HG03045 (cell line): ENCODE results near the gene CDH8.

Experiments used
- ATAC-seq: cut with Tn5 transposase; IDR thresholded peaks from one replicate; pipeline ENCODE4 v1.9.1; 2021; ENCODE audit warnings: mild to moderate bottlenecking, moderate library complexity; ENCODE audit not compliant: unreplicated experiment

CDH8 gene, protein sequence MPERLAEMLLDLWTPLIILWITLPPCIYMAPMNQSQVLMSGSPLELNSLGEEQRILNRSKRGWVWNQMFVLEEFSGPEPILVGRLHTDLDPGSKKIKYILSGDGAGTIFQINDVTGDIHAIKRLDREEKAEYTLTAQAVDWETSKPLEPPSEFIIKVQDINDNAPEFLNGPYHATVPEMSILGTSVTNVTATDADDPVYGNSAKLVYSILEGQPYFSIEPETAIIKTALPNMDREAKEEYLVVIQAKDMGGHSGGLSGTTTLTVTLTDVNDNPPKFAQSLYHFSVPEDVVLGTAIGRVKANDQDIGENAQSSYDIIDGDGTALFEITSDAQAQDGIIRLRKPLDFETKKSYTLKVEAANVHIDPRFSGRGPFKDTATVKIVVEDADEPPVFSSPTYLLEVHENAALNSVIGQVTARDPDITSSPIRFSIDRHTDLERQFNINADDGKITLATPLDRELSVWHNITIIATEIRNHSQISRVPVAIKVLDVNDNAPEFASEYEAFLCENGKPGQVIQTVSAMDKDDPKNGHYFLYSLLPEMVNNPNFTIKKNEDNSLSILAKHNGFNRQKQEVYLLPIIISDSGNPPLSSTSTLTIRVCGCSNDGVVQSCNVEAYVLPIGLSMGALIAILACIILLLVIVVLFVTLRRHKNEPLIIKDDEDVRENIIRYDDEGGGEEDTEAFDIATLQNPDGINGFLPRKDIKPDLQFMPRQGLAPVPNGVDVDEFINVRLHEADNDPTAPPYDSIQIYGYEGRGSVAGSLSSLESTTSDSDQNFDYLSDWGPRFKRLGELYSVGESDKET

DNA sequence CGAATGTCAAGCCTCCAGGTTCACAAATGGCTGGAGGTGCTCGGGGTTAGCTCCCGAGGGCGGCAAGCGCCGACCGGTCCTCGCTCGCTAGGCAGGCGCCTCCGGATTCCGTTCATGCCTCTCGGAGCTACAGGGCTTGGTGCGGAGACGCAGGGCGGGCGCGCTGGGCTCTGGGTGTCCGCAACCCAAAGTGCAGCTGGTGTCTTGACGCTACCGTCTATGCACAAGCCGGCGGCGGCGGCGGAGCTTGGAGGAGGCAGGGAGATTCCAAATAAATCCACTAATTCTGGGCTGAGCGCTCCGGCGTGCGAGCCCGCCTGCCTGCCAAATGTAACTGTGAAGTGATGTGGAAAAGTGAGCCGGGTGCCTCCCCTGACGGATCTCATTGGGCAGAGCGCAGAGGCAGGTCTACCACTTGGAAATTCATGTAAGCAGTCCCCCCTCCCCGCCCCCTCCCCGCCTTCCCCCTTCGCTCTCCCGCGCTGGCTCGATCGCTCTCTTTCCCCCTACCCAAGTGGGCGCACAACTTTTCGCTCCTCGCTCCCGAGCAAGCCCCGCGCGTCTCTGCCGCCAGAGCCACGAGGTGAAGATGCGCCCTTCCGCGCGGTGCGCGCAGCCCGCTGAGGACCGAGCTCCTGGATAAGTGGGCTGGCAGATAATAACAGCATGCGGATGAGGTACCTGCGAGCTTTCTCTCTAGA lies at the start of gene CDH8:
CDH8 (minus strand) TSS at position 338 of the 701 bp plus-strand sequence. CDS start 15,035 bp downstream, outside the sequence.
- no peak for ATAC-seq

DNA sequence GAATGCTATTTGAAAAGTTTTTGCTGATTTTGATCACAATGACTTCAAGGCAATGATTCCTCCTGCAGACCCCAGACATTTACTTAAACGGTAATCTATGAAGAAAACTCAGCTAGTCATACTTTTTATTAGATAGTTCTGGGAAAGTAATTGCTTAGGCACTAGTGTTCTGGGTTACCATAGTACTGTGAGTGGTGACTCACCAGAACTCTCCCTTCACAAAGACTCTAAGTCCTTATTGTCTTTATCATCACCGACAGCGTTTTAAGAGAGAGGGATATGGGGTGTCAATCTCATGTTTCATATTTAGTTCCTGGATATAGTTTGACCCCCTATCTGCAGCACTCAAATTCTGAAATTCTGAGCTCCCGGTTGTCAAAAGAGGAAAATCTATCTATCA lies 43.0 kb upstream of the CDH8 start:
- no peak for ATAC-seq

DNA sequence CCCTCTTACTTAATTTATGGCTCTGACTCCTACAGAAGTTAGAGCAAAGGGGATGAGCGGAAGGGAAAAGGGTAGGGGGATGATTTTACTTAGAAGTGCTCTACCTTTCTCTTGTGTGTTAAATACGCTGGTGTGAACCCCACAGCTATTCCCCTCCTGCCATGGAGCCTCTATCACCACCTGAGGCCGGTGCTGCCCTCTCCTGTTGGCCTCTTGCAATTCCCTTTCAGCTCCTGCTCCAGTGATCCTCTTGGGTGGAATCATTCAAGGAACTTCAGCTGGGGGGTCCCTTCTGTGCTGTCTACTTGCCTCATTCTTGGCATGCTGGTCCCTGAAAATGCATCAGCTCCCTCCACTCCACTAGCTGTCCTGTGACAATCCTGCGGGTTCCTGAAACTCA lies 41.8 kb upstream of the CDH8 start:
- ATAC-seq: no peak

DNA sequence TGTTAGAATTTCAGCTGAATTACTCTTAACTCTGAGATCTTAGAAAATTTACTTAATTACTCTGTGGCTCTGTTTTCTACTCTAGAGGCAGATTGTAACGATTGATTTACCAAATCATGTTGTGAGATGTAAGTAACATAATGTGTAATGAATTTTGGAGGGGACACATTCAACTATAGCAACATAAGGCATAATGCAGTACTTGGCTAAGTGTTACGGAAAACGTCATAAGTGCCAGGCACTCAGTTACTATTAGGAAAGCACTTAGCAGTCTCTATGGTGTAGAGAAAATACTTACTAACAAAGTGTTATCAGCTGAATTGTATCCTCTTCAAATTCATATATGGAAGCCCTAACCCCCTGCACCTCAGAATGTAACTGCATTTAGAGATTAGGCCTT lies 40.6 kb upstream of the CDH8 start:
- no peak for ATAC-seq

DNA sequence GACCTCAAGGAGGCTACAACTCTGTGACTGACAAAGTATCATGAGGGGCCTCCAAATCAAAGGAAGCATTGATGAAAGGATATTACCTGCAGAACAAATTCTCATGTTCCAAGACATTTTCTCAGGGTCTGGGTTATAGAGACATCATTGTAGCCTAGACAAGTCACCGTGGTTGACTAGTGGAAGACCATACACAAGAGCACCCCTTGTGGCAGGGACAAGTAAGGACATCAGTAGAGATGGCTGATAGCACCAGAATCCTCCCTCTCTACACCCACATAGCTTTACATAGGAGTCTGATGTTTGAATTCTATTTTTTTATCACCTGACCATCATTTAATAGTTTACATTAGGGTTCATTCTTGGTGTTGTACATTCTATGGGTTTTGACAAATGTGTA lies 32.5 kb upstream of the CDH8 start:
- ATAC-seq: no peak

DNA sequence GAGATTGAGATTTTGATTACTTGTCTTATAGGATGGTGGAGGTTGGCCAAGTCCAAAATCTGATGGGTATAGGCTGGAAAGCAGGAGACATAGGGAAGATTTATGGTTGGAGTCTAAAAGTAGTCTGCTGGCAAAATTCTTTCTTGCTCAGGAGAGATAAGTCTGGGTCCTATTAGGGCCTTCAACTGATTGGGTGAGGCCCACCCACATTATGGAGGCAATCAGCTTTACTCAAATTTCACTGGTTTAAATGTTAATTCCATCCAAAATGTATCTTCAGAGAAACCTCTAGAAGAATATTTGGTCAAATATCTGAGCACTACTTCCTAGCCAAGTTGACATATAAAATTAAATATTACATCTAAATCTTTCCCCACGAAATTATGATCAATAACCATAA lies 31.7 kb upstream of the CDH8 start:
- no peak for ATAC-seq

DNA sequence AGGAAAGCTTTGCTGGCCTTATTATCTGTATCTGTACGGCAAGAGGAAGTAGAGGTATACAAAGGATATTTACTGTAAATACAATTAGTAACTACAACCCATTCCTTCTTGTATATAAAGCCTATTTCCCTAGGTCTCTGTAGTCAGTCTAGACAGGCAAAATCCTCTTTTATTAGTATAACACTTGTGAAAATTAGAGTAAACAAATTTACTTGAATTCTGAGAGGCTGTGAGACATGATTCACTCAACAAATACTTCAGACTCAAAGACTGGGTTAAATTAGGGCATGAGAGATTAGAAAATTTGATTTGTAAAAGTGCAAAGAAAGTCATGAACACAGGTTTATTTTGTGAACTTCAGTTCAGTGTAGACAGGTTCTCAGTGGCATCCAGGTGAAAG lies 30.9 kb upstream of the CDH8 start:
- ATAC-seq: no peak

DNA sequence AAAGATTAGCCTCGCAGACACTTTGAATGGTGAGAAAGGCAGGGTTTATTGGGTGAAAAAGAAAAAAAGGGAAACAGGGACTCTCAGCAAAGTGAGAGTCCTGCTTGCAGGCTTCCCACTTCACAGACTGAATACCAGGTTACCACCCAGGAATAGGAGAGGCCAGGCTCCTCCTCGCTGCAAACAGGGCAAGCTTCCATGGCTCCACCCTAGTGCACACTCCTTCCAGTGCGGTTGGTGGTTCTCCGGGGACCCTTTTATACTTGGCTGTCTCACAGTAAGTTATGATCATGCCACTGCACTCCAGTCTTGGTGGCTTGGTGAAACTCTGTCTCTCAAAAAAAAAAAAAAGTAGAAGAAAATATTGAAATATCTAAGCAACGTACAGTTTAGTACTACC lies 30.5 kb upstream of the CDH8 start:
- ATAC-seq: no peak

DNA sequence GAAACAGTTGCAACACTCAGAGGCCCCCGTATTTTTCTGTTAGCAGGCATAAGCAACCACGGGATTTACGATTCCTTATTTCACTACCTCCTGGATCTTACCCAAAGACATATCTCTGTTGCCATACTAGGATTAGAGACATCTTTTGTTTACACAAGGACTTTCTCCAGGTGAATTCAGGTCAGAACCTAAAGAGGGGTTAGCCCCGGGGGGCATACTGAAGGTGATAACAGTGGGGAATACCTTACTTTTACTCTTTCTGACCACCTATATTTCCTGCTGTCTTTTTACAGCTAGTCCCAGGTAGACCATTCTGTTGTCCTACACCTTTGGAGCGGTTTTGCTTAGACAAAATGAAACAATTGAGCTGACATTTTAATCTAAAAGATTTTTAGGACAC lies 27.9 kb upstream of the CDH8 start:
- ATAC-seq: no peak

DNA sequence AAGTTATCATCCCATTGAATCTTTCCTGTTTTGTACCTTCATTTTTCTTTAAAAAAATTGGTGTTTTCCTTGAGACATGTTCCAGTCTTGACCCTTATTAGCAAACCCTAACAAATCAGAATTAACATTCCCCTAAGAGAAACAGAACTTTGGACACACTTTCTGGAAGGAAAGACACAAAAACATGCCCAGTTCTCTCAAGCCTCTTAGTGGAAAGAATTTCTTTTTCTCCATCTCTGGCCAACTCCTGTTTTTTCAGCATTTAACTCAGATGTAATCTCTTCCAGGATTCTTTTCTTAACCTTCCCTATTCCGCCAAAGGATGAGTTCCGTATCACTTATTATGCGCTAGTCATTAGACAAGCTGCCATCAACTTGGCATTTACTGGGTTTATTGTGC lies 23.9 kb upstream of the CDH8 start:
- ATAC-seq: no peak

DNA sequence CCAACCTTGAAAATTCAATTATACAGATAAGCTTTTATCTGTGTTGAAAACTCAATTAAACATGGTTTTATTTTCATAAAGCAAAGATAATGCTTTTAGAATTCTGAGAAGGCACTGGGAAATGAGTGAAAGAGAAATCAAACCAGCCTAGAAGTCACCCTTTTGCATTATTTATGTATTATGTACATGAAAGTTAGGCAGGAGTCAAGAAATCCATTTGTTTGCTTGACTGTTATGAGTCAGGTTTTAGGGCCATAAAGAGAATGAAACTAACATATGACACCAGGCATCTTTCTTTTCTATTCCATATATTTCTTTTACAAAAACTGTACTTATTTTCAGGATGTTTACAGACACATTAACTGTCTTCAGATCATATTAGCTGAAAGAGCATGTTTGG lies 23.3 kb upstream of the CDH8 start:
- ATAC-seq: no peak

DNA sequence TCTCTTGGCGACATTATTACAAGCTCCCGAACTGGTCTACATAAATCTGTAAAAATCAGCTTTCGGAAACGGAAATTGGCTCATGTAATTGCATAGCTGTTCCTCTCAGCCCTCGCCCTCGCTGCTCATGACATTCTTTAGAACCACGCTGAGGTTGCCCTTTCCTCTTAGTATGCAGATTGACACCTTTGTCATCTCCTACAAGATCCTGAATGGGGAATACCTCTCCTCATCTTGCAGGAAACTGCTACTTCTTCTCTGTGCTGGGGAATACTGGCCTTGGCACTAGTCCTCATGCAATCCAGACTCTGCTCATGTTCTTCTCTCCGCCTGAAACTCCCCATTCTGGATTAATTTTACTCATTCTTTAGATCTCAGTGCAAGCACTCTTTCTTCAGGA lies 22.2 kb upstream of the CDH8 start:
- no peak for ATAC-seq

DNA sequence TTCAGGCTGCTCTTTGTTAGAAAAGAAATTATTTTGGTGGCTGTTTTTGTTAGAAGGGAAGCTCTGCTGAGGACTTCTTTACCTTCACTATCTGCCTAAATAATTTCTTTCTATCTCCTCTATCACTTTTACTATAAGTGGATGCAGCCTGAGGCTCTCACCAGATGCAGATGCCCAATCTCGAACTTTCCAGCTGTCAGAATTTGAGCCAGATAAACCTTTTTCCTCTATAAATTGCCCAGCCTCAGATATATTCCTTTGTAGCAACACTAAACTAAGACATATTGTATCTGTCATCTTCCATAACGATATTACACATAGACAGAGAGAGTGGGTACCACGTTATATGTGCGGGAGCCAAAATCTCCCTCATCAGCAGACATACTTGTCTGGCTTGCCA lies 15.7 kb upstream of the CDH8 start:
- no peak for ATAC-seq

DNA sequence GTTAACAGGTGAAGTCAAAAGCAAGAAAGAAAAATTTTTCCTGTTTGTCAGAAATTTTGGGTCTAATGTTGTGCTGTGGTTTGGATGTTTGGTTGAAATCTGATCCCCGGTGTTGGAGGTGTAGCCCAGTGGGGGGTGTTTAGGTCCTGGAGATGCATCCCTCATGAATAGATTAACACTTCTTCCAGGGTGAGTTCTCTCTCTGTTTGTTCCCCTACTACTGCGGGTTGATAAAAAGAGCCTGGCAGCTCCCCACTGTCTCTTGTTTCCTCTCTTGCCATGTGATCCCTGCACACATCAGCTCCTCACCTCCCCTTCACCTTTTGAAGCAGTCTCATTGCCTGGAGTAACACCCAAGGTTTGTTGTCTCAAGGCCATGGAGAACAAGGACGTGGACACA lies 14.6 kb upstream of the CDH8 start:
- no peak for ATAC-seq

DNA sequence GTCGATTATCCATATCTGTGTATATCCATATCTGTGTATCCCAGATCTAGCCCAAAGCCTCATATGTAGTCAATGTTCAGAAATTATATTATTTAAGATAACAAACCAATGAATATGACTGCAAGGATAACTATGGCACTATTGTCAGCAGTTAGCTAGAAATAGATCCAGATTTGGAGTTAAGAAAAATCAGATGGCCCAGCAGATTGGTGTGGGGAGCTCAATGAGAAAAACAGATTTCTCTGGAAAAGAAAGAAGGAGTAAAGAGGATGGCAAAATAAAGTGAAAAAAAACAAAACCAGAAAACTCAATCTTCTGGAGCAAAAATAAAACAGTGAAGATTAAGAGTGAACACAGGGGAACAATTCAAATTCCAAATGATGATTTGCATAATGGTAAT lies 10.6 kb upstream of the CDH8 start:
- ATAC-seq: no peak

DNA sequence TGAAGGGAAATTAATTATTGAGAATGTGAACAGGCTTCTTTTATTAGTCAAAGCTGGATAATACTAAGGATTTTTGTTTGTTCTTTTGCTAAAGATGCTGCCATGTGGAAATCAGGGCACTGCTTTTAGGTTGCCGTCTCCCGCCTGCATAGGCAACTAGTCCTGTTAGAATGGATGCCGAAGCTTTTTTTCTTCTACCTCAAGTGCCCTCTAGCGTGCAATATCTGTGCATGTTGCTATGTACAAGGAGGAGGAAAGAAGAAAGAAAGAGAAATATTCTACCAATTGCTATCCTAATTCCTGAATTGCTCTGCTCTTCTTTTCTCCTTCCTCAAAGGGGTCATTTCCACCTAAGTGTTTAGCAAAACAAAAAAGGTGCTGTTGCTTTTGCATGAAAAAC lies 5.2 kb upstream of the CDH8 start:
- ATAC-seq: no peak

DNA sequence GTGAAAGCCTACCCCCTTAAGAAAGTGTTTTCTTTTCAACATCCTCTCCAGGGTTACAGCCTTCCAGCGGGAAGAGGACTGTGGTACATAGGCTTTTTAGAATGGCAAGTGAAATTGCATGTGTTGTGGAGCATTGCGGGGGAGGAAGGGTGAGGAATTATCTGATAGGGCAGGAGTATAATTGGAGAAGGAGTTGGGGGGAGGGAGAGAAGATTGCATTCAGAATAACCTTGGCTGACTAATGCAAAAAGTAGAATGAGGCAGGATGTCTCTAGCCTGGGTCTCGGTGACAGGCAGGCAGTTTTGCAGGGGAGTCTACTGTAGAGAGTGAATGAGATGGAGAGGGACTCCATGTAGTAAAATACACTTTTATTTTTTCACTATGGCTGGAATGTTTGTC lies 2.4 kb upstream of the CDH8 start:
- ATAC-seq: no peak

DNA sequence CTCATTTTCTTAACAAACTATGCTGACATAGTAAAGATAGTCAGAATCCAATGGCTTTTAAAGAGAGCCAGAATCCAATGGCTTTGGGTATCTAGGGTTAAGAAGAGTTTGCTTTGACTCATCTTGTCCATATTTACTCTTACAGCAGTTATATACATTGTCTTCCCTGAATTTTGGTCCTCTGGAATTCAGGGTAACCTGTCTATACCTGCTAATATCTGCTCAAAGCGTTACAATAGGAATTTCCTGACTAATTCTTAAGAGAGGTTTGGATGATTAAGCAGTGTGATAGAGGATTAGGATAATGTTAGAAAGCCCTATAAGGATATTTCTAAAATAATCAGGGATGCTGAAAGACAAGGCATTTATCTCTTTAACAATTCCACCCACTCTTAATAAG lies 2.0 kb upstream of the CDH8 start:
- no peak for ATAC-seq

DNA sequence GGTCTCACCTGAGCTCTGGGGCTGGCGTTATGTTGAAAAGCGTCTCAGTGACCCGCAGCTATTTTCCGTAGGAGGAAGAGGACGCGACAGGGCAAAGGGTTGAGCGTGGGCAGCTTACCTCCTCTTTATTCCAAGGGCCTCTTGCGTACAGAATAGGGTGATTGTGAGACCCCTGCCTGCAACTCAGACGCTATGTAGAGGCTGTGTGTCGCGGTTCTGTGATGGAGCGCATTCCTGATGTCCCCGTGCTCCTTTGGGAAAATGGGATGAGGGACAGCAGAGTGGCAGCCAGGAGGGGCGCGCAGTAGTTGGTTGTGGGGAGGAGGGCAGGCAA lies 531 bp upstream of the CDH8 start:
- ATAC-seq: no peak

DNA sequence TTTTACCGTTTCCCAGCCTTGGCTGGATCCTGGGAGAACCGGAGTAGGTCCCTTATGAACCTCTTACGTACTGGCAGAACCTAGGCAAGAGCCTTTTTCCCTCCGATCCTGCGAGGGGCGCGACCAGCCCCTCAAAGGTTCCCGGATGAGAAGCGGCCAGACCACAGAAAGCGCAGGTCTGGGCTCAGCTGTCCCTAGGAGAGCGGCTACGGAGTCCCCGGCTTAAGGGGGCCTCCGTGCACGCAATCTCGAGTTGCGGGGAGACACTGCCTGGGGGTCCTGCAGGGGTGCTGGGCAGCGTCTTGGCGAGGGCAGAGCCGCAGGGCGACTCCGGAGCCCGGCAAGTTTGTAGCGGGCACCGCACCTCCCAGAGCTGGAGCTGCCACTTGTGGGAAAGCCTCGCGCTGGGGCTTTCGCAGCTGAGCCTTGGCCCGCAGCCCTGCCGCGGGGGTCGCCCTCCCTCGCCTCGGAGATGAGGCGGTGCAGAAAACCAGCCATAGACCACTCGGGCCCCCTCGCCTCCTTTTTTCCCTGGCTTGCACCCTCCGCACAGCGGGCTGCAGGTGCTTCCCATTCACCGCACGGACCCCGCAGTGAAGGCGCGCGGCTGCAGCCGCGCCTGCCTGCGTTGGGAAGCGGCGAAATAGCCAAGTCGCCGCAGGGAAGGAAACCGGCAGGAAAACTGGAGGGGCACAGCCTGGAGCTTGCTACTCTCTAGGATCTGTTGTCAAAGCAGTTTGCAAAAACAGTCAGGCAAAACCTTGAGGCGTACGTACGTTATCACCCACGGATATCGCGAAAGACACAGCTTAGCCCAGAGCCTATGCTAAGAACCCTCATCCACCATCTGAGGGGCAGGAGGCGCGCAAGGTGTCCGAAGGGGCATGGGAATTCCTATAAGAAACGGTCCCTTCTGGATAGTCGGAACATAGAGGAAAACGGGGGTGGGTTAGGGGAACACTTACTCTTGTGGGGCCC lies 834 bp downstream of the CDH8 start:
- no peak for ATAC-seq
